Measurements from ENCODE around the gene CTNNA2.
"Not testable (repeated sequence)": the region's sequence is repeated elsewhere in the genome, so short reads cannot be mapped to it uniquely, and the experiment has no call there.

The CTNNA2 gene

DNA sequence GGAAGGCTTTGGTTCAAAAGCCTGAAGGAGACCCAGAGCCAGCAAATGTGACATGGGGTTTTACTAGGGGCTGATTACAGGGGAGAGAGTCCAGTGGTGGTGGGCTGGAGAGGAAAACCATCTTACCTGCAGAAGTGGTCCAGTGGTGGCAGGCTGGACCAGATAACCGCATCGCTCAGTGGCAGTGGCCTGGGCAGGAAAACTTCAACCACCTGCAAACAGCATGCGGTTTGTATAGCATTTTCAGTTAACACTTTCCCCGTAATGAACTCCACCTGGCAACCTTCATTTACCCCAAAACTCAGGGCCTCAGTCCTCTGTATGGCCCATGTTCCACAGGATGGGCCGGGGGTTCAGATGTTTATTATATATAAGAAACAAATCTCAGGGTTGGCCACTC lies 677.3 kb downstream of the CTNNA2 start:
- Mint-ChIP-seq H3K27me3 (no peaks in the 10 kb centered on the region), H3K4me3 (no peak overlapping the region), H3K9me3 (peaks cover 0 to 6% of the 10 kb centered on the region in 2 donors), H3K4me1 (ENCODE audit: low read depth in 2 of 2) (no peaks in the 10 kb centered on the region), H3K36me3 (ENCODE audit: insufficient read depth) (no peaks in the 10 kb centered on the region), H3K27ac (no peak overlapping the region)
- DNase-seq = no peak
- no peak for ATAC-seq (replicated peaks)

DNA sequence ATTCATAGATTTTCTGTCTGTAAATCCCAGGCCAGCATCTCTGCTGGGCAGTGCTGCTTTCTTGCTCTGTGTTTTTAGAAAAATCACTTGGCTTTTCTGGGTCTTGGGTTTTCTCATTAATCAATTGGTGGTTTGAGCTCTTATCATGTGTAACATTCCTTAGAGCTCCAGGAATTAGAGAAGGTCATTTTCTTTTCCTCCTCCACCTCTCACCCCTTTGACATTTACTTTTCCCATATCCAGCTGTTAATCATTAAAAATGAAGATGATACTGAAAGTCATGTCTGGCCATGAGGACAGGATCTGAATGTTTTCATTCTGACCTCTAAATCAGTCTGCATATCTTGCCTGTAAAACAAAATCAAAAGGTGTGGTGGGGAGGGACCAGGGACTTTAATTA lies 680.7 kb downstream of the CTNNA2 start:
- Mint-ChIP-seq H3K4me1 (ENCODE audit: low read depth in 2 of 2) (no peaks in the 10 kb centered on the region), H3K4me3 (no peak overlapping the region), H3K27ac (no peak overlapping the region), H3K36me3 (ENCODE audit: insufficient read depth) (no peaks in the 10 kb centered on the region), H3K27me3 (no peaks in the 10 kb centered on the region), H3K9me3 (peaks cover 6 to 19% of the 10 kb centered on the region in 2 donors)
- DNase-seq = no peak
- ATAC-seq (replicated peaks) = no peak

DNA sequence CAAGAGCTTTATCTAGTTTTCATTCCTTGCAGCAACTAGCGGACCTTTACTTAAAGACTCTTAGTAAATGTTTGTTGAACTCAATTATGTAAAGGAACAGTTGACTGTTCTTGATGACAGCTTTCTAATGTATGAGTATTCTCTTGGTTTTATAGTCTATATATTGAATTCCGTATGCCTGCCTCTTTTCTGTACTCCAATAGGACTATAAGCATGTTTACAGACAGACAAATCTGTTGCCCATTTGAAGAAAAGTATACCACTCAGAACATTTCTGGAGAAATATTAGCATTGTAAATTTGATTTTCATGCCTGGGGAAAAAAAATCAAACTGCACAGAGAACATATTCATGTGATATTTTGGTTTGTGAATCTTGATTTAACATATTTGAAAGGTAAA lies 682.2 kb downstream of the CTNNA2 start:
- no peaks in the 10 kb centered on the region for H3K27me3 Mint-ChIP-seq

GRCh38 chr2:80198042-80198441 lies 685.2 kb downstream of the CTNNA2 start:
- H3K9me3 Mint-ChIP-seq = peaks cover 11 to 37% of the 10 kb centered on the region in 2 donors
- H3K36me3 Mint-ChIP-seq (ENCODE audit: insufficient read depth) = no peaks in the 10 kb centered on the region
- DNase-seq (no peak), ATAC-seq (replicated peaks) (no peak)
- H3K4me1 Mint-ChIP-seq (ENCODE audit: low read depth in 2 of 2) = no peaks in the 10 kb centered on the region
- no peak overlapping the region for H3K27ac Mint-ChIP-seq
- H3K4me3 Mint-ChIP-seq = no peak overlapping the region
- no peaks in the 10 kb centered on the region for H3K27me3 Mint-ChIP-seq

More for the DNA sequence above, 682.2 kb downstream of the CTNNA2 start:
- Mint-ChIP-seq H3K9me3 (peaks cover 10 to 29% of the 10 kb centered on the region in 2 donors), H3K4me3 (no peak overlapping the region), H3K4me1 (ENCODE audit: low read depth in 2 of 2) (no peaks in the 10 kb centered on the region), H3K27ac (no peak overlapping the region), H3K36me3 (ENCODE audit: insufficient read depth) (no peaks in the 10 kb centered on the region)
- ATAC-seq (replicated peaks) (no peak), DNase-seq (no peak)

GRCh38 chr2:80199504-80199903 lies 686.7 kb downstream of the CTNNA2 start:
- Mint-ChIP-seq H3K4me1 (ENCODE audit: low read depth in 2 of 2) (no peaks in the 10 kb centered on the region), H3K36me3 (ENCODE audit: insufficient read depth) (no peaks in the 10 kb centered on the region), H3K27ac (no peak overlapping the region), H3K27me3 (no peaks in the 10 kb centered on the region), H3K4me3 (no peak overlapping the region), H3K9me3 (peaks cover 14 to 37% of the 10 kb centered on the region in 2 donors)
- ATAC-seq (replicated peaks) (no peak), DNase-seq (no peak)

- not testable (repeated sequence) for H3K4me3 Mint-ChIP-seq; H3K27me3 Mint-ChIP-seq; H3K4me1 Mint-ChIP-seq (ENCODE audit: low read depth in 2 of 2); H3K36me3 Mint-ChIP-seq (ENCODE audit: insufficient read depth); DNase-seq; ATAC-seq (replicated peaks); H3K27ac Mint-ChIP-seq
- peaks cover 15 to 29% of the 10 kb centered on the region in 2 donors for H3K9me3 Mint-ChIP-seq
Observed at GRCh38 chr2:80203929-80204328, 691.1 kb downstream of the CTNNA2 start.

DNA sequence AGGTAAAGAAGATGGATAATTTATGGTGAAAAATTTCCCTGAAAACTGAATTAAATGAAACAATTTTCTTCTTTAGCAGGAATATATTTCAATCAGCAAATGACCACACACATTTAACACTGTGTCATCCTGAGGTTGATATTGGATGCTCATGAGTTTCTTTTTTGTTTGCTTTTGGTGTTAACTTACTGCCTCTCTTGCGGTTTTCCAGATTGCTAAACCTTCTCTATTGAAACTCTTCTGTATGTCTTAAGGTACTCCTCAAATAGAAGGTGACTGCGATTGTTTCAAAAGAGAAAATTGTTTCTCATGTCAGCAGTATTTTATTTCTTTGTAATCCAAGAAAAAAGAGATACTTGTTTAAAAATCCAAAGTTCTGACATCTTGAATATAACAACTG lies 692.6 kb downstream of the CTNNA2 start:
- no peak for DNase-seq

DNA sequence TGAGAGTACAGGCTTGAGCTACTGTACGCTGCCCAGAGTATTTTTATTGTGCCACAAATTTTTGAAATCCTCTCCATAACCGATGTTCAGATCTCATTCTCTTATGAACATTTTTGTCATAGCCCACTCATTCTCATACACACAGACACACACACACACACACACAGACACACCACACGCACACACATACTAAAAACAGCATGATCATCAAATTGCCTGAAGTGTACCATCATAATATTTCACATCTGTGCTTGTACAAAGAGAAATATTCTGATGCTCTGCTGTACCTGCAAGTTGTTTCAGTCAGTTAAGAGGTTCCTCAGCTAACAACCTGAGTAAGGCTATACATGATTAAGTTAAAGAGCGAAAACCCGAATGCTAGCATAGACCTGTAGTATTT lies 696.6 kb downstream of the CTNNA2 start:
- DNase-seq (no peak), ATAC-seq (replicated peaks) (no peak)
- peaks cover 10% of the 10 kb centered on the region in 2 donors for H3K9me3 Mint-ChIP-seq
- no peak overlapping the region for H3K4me3 Mint-ChIP-seq
- H3K27me3 Mint-ChIP-seq = no peaks in the 10 kb centered on the region
- H3K36me3 Mint-ChIP-seq (ENCODE audit: insufficient read depth) = no peaks in the 10 kb centered on the region
- H3K27ac Mint-ChIP-seq = no peak overlapping the region
- H3K4me1 Mint-ChIP-seq (ENCODE audit: low read depth in 2 of 2) = no peaks in the 10 kb centered on the region

More for the DNA sequence above, 692.6 kb downstream of the CTNNA2 start:
- no peaks in the 10 kb centered on the region for H3K36me3 Mint-ChIP-seq (ENCODE audit: insufficient read depth)
- H3K4me3 Mint-ChIP-seq = no peak overlapping the region
- peaks cover 13 to 19% of the 10 kb centered on the region in 2 donors for H3K9me3 Mint-ChIP-seq
- H3K4me1 Mint-ChIP-seq (ENCODE audit: low read depth in 2 of 2) = no peaks in the 10 kb centered on the region
- H3K27ac Mint-ChIP-seq = no peak overlapping the region
- H3K27me3 Mint-ChIP-seq = no peaks in the 10 kb centered on the region
- ATAC-seq (replicated peaks) = no peak

- Mint-ChIP-seq H3K27me3 (no peaks in the 10 kb centered on the region), H3K27ac (no peak overlapping the region), H3K4me1 (ENCODE audit: low read depth in 2 of 2) (no peaks in the 10 kb centered on the region), H3K4me3 (no peak overlapping the region), H3K36me3 (ENCODE audit: insufficient read depth) (no peaks in the 10 kb centered on the region), H3K9me3 (peaks cover 7 to 8% of the 10 kb centered on the region in 2 donors)
- no peak for ATAC-seq (replicated peaks)
- DNase-seq = no peak
Observed at GRCh38 chr2:80217446-80217845, 704.6 kb downstream of the CTNNA2 start.

DNA sequence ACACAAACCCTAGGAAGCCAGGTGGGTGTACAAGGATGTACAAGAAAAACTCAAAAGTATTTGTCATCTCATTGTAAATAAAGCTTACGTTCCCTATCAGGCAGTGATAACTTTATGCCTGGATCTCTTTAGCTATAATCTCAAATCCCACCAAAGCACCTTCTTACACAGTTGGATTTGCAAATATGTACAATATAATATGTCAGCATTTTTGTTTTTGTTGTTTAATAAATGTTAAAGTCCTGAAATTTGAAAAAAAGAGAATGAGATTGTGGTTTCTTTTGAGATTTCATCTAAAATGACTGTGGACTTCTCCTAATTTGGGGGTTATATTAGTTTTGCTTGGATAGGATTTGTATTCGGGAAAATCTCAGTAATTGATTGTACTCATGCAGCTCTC lies 709.8 kb downstream of the CTNNA2 start:
- Mint-ChIP-seq H3K4me1 (ENCODE audit: low read depth in 2 of 2) (no peaks in the 10 kb centered on the region), H3K27ac (no peak overlapping the region), H3K4me3 (no peak overlapping the region), H3K27me3 (no peaks in the 10 kb centered on the region), H3K9me3 (peaks cover 8 to 11% of the 10 kb centered on the region in 2 donors), H3K36me3 (ENCODE audit: insufficient read depth) (peaks cover 6% of the 10 kb centered on the region)
- DNase-seq (no peak), ATAC-seq (replicated peaks) (no peak)

DNA sequence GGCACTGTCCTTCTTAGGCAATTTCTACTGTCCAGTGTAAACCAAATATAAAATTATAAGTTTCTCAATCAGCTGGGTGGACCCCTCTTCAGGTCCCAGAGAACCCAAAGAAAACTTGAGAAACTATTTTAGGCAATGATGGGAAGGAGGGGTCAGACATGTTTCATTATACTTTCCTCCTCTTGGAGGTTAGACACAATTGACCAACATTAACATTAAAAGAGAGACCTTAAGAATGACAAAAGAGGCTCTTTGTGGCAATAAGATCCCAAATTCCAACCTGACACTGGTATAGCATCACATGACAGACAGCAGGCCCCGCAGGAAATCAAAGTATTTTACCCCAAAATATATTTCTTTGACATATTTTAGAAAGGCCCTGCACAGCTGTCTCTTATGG lies 718.6 kb downstream of the CTNNA2 start:
- Mint-ChIP-seq H3K36me3 (ENCODE audit: insufficient read depth) (peaks cover 3% of the 10 kb centered on the region), H3K4me3 (no peak overlapping the region), H3K4me1 (ENCODE audit: low read depth in 2 of 2) (no peaks in the 10 kb centered on the region), H3K27me3 (no peaks in the 10 kb centered on the region), H3K27ac (no peak overlapping the region), H3K9me3 (peaks cover 0 to 14% of the 10 kb centered on the region in 2 donors)
- no peak for DNase-seq
- ATAC-seq (replicated peaks) = no peak

DNA sequence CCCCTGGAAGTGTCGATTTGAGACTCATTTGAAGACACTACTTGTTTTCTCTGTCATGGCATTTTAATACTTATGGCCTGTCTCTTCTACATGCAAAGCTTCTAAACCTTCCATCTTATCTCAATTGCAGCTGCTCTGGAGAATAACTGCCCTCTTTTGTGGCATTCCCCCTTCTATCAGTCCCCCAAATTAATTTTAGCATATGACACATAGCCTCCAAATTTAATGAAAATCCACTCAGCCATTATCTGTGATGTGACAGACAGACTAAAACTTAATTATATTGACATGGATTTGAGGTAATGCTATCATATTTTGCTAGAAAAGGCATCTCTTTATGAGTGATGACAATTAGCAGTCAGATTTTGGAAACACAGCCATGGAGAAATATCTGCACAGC lies 720.5 kb downstream of the CTNNA2 start:
- H3K27ac Mint-ChIP-seq = no peak overlapping the region
- no peaks in the 10 kb centered on the region for H3K4me1 Mint-ChIP-seq (ENCODE audit: low read depth in 2 of 2)

DNA sequence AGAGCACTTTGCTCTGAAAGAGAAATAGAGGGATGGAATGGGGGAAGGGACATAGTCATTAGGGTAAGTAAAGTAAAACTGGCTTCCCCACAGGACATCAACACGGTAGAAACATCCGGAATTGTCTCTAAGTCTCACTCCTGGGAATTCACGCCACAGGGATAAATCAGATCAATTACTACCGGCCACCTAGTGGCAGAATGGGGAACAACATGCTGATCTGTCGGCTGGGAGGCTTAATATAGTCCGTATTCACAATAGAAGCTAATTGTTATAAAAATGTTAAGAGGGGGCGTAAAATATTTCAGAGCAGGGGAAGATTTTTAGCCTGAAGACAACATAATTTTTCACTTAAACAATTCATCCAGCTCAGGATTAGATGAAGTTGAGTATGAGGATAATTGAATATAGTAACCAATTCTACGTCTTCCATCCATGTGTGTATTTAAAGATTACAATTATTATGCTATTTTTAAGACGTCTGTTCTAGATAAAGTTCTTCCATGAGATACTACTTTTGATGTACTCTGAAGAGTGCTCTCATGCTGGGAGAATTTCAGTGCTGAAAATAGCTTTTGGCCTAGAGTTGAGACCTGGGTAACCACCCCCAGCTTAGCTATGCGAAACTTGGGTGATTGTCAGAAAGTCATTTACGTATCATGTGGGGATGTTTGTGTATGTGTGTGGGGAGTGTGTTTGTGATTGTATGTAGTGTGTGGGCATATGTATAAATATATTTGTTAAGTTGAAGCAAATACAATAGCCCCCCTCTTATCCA lies 726.0 kb downstream of the CTNNA2 start:
- H3K9me3 Mint-ChIP-seq = peaks cover 12 to 22% of the 10 kb centered on the region in 2 donors
- no peak for DNase-seq
- H3K4me1 Mint-ChIP-seq (ENCODE audit: low read depth in 2 of 2) = no peaks in the 10 kb centered on the region
- H3K27ac Mint-ChIP-seq = no peak overlapping the region
- no peaks in the 10 kb centered on the region for H3K27me3 Mint-ChIP-seq
- no peak for ATAC-seq (replicated peaks)
- no peak overlapping the region for H3K4me3 Mint-ChIP-seq
- H3K36me3 Mint-ChIP-seq (ENCODE audit: insufficient read depth) = no peaks in the 10 kb centered on the region

More for the DNA sequence above, 720.5 kb downstream of the CTNNA2 start:
- Mint-ChIP-seq H3K36me3 (ENCODE audit: insufficient read depth) (no peaks in the 10 kb centered on the region), H3K27me3 (no peaks in the 10 kb centered on the region), H3K4me3 (no peak overlapping the region), H3K9me3 (peaks cover 5 to 8% of the 10 kb centered on the region in 2 donors)
- DNase-seq (no peak), ATAC-seq (replicated peaks) (no peak)

DNA sequence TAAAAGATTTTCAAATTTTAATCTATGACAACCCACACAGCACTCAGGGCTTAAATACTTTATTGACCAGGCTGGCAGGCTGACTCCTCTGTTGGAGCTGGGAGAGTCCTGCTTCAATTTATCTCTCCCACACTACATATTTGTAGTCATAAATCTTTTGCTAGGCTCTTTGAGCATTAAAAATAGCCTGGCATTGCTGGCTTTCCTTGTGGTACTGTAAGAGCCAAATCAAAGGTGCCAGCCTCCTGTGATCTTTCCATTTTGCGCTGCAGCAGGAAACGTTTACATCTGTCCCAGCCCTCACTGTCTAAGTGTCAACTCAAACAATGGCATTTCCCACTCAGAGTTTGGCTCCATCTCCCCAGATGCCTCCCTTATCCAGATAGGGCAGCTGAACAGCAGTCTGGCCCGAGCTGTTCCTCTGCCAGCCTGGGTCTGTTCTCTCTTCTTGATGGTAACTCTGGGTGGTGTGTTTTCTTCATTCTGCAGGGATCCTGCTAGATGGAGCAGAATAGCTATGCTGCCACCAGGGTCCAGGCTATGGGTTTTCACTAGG lies 729.6 kb downstream of the CTNNA2 start:
- peaks cover 4 to 22% of the 10 kb centered on the region in 2 donors for H3K9me3 Mint-ChIP-seq
- no peak for ATAC-seq (replicated peaks)
- H3K27ac Mint-ChIP-seq = no peak overlapping the region
- no peaks in the 10 kb centered on the region for H3K4me1 Mint-ChIP-seq (ENCODE audit: low read depth in 2 of 2)
- DNase-seq = no peak
- H3K27me3 Mint-ChIP-seq = no peaks in the 10 kb centered on the region
- no peaks in the 10 kb centered on the region for H3K36me3 Mint-ChIP-seq (ENCODE audit: insufficient read depth)
- H3K4me3 Mint-ChIP-seq = no peak overlapping the region

All from effector memory CD8-positive, alpha-beta T cell (primary cell).